Glutamatergic neuron (in vitro differentiated cells): ENCODE results near the gene SLC39A6. TPM values are rescaled to one million over a fixed set of nuclear protein-coding genes. Genes with fewer than 3 reads are reported as not detected.

Experiments
- DNase-seq: peaks from one replicate; pipeline ENCODE4 v3.0.0; 2022
- H3K27ac Mint-ChIP-seq: one replicate; pipeline ENCODE4 v1.8.0; 2020; ENCODE audit warnings: mild to moderate bottlenecking, mixed read lengths, inconsistent platforms; ENCODE audit not compliant: unreplicated experiment
- H3K27me3 Mint-ChIP-seq: one replicate; pipeline ENCODE4 v1.8.0; 2020; ENCODE audit warnings: mild to moderate bottlenecking, moderate library complexity, mixed read lengths, inconsistent platforms; ENCODE audit not compliant: unreplicated experiment
- H3K36me3 Mint-ChIP-seq: one replicate; pipeline ENCODE4 v1.8.0; 2020; ENCODE audit warnings: mild to moderate bottlenecking, mixed read lengths, inconsistent platforms; ENCODE audit not compliant: unreplicated experiment
- H3K4me1 Mint-ChIP-seq: one replicate; pipeline ENCODE4 v1.8.0; 2020; ENCODE audit warnings: mild to moderate bottlenecking, low read depth, mixed read lengths, inconsistent platforms; ENCODE audit not compliant: unreplicated experiment
- H3K4me3 Mint-ChIP-seq: one replicate; pipeline ENCODE4 v1.8.0; 2020; ENCODE audit warnings: mild to moderate bottlenecking, mixed read lengths, inconsistent platforms; ENCODE audit not compliant: unreplicated experiment
- H3K9me3 Mint-ChIP-seq: one replicate; pipeline ENCODE4 v1.8.0; 2020; ENCODE audit warnings: mild to moderate bottlenecking, moderate library complexity, mixed read lengths, inconsistent platforms; ENCODE audit not compliant: unreplicated experiment
- CTCF ChIP-seq: fragments of 200-600 bp; sonication (generic); IDR thresholded peaks from one replicate; pipeline ENCODE4 v1.5.0; 2021; ENCODE audit not compliant: partially characterized antibody, unreplicated experiment
- total RNA-seq: library from RNA; stranded (reverse); fragmentation: NEBNext Ultra II Directional; extraction: Animal tissue kit (Norgen Biotek cat#: 25700); gene quantifications from one replicate; pipeline ENCODE4 v1.2.1, GENCODE V29; 2021; ENCODE audit not compliant: unreplicated experiment

The SLC39A6 gene
- total RNA-seq, 1 donor from 2014 or later, result 113 TPM

GRCh38 chr18:36160959-36161371, 31.8 kb upstream of the SLC39A6 start:
- Mint-ChIP-seq H3K27me3 (no peaks in the 10 kb centered on the region), H3K27ac (no peak overlapping the region), H3K9me3 (no peaks in the 10 kb centered on the region), H3K4me1 (no peaks in the 10 kb centered on the region), H3K36me3 (no peaks in the 10 kb centered on the region), H3K4me3 (no peak overlapping the region)
- DNase-seq, result no peak
- TF ChIP-seq CTCF, result no peak

GRCh38 chr18:36158266-36158867, 29.2 kb upstream of the SLC39A6 start:
- Mint-ChIP-seq H3K36me3 (no peaks in the 10 kb centered on the region), H3K27me3 (no peaks in the 10 kb centered on the region), H3K4me3 (no peak overlapping the region), H3K9me3 (no peaks in the 10 kb centered on the region), H3K4me1 (no peaks in the 10 kb centered on the region), H3K27ac (no peak overlapping the region)
- DNase-seq, result no peak
- no peak for TF ChIP-seq CTCF

GRCh38 chr18:36157441-36157840, 28.3 kb upstream of the SLC39A6 start:
- no peak overlapping the region for H3K27ac Mint-ChIP-seq
- TF ChIP-seq CTCF, result no peak
- H3K27me3 Mint-ChIP-seq, result no peaks in the 10 kb centered on the region
- DNase-seq, result no peak
- no peaks in the 10 kb centered on the region for H3K9me3 Mint-ChIP-seq
- H3K36me3 Mint-ChIP-seq, result no peaks in the 10 kb centered on the region
- H3K4me1 Mint-ChIP-seq, result no peaks in the 10 kb centered on the region
- no peak overlapping the region for H3K4me3 Mint-ChIP-seq

GRCh38 chr18:36155851-36156757, 27.0 kb upstream of the SLC39A6 start:
- Mint-ChIP-seq H3K4me1 (no peaks in the 10 kb centered on the region), H3K4me3 (no peak overlapping the region), H3K9me3 (no peaks in the 10 kb centered on the region), H3K27me3 (no peaks in the 10 kb centered on the region), H3K36me3 (no peaks in the 10 kb centered on the region), H3K27ac (no peak overlapping the region)
- no peak for DNase-seq
- TF ChIP-seq CTCF, result no peak

GRCh38 chr18:36153771-36154170, 24.6 kb upstream of the SLC39A6 start:
- no peak for TF ChIP-seq CTCF

More at GRCh38 chr18:36153771-36154170, 24.6 kb upstream of the SLC39A6 start:
- Mint-ChIP-seq H3K27ac (no peak overlapping the region), H3K4me1 (no peaks in the 10 kb centered on the region), H3K9me3 (no peaks in the 10 kb centered on the region), H3K27me3 (no peaks in the 10 kb centered on the region), H3K4me3 (no peak overlapping the region), H3K36me3 (no peaks in the 10 kb centered on the region)
- DNase-seq, result no peak
